Measurements from ENCODE around the gene SMG9.

The SMG9 gene, protein sequence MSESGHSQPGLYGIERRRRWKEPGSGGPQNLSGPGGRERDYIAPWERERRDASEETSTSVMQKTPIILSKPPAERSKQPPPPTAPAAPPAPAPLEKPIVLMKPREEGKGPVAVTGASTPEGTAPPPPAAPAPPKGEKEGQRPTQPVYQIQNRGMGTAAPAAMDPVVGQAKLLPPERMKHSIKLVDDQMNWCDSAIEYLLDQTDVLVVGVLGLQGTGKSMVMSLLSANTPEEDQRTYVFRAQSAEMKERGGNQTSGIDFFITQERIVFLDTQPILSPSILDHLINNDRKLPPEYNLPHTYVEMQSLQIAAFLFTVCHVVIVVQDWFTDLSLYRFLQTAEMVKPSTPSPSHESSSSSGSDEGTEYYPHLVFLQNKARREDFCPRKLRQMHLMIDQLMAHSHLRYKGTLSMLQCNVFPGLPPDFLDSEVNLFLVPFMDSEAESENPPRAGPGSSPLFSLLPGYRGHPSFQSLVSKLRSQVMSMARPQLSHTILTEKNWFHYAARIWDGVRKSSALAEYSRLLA

GRCh38 chr19:43754503-43755255 lies at the start of gene SMG9:
Gene SMG9, minus strand, starts transcription at chr19:43754962. Its CDS starts 4,221 bp downstream, at chr19:43750741.
- DNase-seq, result peak; percentile 99

DNA sequence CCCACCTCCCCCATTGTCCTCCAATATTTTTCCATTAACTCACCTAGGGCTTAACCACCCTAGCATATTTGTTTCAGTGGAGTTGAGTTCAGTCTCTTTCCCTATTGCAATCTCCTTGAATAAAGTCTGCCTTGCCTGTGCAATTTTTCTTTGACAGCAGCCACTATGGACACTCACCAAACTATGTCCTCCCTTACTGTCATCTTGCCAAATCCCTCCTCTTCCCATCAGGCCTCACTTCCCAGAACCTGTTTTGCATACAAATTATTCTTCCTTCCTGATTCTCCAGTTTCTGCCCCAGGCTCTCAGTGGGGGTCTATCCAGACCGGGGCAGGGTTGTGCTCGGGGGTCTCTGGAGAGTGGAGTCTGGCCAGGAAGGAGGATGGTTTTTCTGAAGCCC lies 49.7 kb upstream of the SMG9 start:
- DNase-seq, result no peak

- no peak for DNase-seq
Measured at GRCh38 chr19:43802216-43802951, 47.6 kb upstream of the SMG9 start, which contains the start of gene LYPD5. Gene LYPD5, minus strand, starts transcription at chr19:43802447. Its CDS starts 67 bp downstream, at chr19:43802380.

DNA sequence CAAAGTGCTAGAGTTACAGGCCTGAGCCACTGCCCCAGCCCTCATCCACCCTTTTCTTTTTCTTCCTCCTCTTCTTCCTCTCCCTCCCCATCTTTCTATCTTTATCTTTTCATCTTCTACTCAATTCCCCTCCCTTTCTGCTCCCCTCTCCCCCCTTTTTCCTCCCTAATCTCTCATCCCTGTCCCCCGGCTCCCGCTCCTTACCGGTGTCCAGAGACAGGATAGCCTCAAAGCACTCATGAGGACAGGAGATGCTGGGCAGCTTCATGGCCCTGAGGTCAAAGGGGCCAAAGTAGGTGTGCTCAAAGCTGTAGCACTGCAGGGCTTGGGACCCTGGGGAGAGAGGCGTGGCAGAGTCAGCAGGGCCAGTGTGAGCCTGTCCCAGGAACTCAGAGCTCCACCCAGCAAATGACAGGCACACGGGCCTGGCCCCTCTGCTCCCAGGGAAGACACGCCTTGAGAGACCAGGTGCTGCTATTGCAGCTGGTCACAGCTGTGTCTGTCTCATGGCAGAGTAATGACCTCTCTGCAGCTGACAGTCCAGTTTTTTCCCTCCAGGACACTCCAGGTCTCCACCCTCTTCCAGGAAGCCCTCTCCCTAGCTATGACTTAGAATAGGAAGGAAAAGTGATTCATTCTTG lies 44.9 kb upstream of the SMG9 start:
- DNase-seq, result no peak

DNA sequence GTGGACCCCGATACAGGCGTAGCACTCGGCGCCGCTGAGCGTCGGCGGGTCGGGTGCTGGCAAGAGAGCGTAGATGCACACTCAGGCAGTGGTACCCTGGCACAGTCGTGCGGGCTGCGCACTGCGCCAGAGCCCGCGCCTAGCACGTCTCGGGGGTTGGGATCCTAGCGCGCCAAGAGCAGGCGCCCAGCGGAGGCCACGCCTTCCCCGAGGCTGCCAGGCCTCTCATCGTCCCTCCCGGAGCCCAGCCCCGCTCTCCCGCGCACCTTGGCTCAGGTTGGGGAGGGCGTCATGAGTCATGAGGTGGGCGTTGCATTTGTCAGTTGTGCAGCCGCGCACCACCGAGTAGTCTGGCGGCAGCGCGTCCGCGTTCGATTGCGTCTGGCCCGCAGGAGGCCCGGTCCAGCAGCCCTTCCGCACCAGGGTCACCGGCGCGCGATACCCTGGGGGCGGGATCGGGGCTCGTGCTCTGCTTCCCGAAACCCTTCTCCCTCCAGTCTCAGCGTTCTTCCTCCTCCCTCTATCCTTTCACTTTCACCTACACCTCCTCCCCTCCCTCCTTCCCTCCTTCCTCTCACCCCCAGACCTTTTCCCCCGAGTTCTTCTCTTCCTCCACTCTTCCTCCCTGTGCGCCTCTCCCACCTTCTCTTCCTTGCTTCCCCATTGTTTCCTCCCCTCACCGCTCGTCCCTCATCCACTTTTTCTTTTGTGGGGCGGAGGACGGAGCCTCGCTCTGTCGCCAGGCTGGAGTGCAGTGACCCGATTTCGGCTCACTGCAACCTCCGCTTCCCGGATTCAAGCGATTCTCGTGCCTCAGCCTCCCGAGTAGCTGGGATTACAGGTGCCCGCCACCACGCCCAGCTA lies 44.0 kb upstream of the SMG9 start:
- DNase-seq, result peak; percentile 40

- no peak for DNase-seq
Measured at GRCh38 chr19:43798026-43798545, 43.3 kb upstream of the SMG9 start.

DNA sequence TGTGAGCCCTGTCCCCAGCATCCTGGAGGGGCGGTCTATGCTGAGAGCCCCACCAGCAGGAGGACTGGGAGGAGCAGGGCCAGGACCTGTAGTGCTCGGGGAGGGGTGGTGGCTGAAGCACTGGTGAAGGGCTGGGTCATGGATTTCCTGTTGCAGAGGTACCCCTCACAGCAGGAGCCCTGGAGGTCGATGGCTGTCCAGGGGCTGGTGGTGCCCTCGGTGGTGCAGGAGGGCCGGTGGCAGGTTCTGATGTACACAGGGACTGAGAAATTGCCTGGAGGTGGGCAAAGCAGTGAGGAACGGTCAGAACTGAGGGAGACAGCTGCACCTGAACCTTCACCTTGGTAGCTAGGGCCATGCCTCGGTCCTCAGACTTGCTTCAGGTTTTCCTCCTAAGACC lies 42.8 kb upstream of the SMG9 start:
- no peak for DNase-seq

DNA sequence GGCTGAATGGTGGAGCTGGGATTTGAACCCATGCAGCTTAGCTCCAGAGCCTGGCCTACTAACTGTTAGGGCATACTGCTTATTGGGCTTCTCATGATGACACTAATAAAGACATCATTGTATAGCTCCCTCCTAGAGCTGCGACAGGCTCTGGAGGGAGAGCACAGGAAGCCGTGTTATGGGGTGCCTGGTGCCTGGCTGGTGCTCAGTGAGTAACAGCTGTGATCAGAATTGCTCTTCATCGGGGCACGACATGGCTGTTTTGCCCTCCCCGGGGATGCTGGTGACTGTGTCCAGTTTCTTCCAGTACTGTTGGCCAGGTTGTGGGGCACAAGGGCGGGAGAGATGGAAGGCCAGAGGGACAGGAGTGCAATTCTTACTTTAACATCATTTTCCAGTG lies 42.4 kb upstream of the SMG9 start:
- no peak for DNase-seq

DNA sequence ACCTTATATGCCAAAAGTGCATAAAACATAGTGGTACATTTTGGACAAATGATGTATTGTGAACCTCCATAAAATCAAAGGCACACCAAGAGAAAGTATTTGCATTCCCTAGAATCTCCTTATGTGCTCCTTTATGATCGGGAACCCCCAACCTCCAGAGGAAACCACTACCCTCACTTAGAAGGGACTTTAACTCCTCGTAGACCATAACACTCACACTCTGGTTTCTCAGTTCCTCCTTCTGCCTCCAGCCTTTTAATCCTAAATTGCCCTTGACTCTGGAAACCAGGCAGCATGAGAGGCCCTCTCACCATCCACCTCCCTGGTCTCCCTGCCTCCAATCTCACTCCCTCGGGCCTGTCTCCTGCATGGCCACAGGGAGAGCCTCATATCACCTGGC lies 35.8 kb upstream of the SMG9 start:
- no peak for DNase-seq

GRCh38 chr19:43789029-43789428 lies 34.3 kb upstream of the SMG9 start:
- DNase-seq, result no peak

DNA sequence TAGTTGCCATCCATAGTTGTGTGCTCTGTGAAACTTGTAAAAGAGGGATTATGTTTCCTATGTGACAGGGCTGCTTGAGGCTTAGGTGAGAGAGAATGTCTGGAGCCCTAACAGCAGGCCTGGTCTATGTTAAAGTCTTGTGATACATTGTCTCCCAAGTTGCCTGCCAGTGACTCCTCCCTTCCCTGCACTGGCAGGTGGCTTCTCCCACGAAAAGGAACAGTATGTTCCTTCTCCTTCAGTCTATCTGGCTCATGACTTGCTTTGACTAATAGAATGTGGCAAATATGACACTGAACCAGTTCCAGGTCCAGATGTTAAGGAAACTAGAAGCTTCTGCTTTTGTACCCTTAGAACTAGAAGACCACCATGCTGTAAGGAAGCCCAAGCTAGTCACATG lies 31.9 kb upstream of the SMG9 start:
- no peak for DNase-seq

DNA sequence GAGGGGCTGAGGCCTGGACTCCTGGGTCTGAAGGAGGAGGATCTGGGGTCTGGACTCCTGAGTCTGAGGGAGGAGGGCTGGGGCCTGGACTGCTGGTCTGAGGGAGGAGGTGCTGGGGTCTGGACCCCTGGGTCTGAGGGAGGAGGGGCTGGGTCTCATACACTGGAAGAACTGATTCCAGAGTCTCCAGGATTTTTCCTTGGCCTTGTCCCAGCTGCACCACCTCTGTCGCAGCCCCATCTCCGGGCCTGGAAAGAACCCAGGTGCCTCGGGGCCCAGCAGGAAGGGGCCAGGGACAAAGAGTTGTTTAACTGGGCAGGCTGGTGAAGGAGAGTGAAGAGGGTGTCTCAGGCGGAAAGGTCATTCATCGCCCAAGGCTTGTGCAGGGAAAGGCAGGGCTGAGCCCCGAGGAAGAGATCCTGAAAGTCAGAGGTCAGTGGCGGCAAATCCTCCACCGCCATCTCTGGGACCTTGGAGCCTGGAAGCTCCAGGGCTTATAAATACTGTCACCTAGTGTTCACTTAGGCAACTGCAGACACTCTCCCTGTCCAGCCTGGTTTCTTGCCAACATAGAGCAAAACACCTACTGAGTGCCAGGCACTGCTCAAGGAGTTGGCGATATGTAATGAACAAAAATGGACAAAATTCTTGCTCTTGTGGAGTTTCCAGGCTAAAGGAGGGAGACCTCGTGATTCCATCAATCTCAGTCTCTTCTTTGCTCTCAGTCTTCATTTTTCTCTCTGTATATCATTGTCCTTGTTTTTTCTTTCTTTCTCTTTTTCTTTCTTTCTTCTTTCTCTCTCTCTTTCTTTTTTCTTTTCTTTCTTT lies 30.4 kb upstream of the SMG9 start:
- peak; percentile 83 for DNase-seq

DNA sequence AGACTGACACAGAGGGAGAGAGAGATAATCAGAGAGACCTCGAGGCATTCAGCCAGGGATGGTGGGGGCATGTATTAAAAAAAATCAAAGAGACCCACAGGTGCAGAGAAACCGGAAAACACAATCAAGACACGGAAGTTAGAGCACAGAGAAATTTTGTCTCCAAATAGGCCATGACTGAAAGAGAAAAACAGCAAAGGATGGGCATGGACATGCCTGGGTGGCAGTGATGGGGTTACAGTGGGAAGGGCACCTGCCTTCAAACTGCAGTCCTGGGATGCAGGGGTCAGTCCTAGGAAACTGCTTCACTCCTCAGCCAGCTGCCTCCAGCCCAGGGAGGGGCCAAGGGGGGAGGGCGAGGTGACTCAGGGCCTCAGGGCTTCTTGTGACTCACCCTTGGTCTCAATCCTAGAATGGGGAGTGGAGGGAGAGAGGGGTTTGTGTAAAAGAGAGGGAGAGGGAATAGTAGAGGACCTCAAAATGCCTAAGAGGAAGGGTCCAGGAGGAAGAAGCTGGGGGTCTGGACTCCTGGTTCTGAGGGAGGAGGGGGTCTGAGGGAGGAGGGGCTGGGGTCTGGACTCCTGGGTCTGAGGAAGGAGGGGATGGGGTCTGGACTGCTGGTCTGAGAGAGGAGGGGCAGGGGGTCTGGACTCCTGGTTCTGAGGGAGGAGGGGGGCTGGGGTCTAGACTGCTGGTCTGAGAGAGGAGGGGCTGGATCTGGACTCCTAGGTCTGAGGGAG lies 29.6 kb upstream of the SMG9 start:
- peak; percentile 80 for DNase-seq

DNA sequence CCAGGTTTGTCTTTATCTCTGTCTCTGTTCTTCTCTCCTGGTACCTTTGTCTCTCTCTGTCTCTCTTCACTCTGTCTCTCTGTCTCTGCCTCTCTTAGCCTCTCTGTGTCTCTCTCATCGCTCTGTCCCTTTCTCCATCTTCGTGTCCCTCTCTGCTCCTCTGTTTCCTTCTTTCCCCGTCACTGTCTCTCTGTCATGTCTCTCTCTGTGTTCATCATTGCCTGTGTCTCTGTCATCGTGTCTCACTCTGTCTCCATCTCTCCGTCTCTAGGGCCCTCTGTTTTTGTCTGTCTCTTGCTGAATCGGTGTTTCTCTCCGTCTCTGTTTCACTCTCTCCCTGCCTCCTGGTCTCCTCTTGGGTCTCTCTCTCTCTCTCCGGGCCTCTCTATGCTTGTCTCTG lies 28.9 kb upstream of the SMG9 start:
- no peak for DNase-seq

DNA sequence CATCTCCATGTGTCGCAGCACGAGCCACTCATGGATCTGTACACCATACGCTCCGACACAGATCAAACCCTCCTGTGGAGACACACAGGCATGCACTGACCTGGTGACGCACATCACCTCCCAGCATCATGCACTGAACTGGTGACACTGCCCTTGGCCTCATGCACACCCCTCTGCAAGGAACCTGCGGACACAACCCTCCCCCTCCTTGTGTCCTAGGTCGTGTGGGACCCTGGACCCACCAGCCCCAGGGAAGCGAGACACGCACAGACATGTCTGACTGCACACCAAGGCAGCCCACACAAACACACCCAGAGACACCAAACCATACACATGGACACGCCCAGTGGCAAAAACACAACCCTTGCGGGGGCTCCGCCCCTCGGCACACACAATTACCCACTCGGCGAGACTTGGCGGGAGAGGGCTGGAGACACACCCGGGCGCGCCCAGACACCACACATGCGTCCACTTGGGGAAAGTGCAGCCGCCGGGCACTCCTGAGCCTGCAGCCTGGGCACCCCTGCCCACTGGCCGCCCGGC lies 28.0 kb upstream of the SMG9 start:
- DNase-seq, result no peak

DNA sequence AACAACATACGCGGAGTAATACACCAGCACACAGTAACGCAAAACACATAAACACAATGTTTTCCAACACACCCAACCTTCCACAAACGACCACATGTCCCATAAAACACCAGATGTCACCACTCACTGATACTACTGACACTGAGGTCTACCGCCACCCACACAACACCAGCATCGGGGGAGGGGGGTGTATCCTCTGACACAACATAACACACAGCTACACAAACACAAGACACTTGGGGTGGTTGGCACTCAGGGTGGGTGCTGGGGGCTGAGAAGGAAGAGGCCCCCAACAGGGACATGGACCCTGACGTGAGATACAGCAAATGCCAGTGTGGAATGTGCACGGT lies 27.5 kb upstream of the SMG9 start:
- no peak for DNase-seq

GRCh38 chr19:43781630-43782310 lies 27.0 kb upstream of the SMG9 start:
- peak; percentile 78 for DNase-seq

- peak; percentile 85 for DNase-seq
Measured at GRCh38 chr19:43780706-43781525, 26.2 kb upstream of the SMG9 start, which contains the start of gene KCNN4. Gene KCNN4, minus strand, starts transcription at chr19:43780973. Its CDS starts 112 bp downstream, at chr19:43780861.

Measured in activated CD4-positive, alpha-beta T cell treated with anti-CD3 and anti-CD28 coated beads, Interleukin-2, Interleukin-6, amounts not matched to agents 100 ng/mL and 50 ng/mL, durations not matched to agents 16 hours and 8 hours (primary cell).